HFF-Myc (cell line): ENCODE measurements around the gene CHSY3.

Source experiments
- DNase-seq: peaks from one replicate; pipeline ENCODE4 v3.0.0-alpha.2; 2011; ENCODE audit warnings: low read depth; ENCODE audit errors: extremely low read depth
- H3K4me3 ChIP-seq: replicated peaks from 2 replicates; pipeline ENCODE4 v1.5.1; 2011; ENCODE audit warnings: low read depth, mild to moderate bottlenecking, control low read depth, low read length
- TF ChIP-seq, protein P1 (sequence below): IDR thresholded peaks from 2 replicates; pipeline ENCODE4 v1.5.1; 2012; ENCODE audit warnings: mild to moderate bottlenecking, low read depth, low read length, control low read depth; ENCODE audit errors: missing control alignments

Gene CHSY3

DNA sequence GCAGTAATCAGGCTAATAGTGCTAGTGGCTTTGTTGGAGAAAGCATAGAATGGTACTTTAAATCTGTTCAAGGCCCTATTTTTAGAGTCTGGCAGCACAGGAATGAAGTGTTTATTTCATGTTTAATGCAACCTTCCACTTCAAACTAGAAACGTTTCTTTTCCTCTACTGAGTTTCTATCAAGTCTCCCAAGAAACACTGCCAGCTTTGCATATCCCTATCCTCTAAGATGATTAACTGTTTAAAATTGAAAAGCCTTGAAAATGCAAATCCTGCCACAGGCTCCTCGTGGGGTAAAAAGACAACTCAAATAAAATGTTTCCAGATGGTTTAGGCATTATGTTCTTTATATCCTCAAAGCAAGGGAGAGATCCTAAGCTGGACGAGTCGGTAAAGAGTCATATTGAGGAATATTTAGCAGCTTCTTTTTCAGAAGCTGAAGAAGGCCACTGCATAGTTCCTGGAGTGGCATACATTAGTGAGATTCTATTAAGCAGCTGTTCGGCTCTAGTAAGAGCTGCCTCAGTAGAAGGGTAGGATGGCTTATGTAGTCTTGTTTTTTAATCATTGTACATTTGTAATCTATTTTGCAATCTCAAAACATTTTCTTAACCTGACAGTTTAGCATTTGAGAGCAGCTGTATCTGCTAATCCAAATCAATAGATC lies 251.2 kb downstream of the CHSY3 start:
- H3K4me3 ChIP-seq, result no peak overlapping the region
- no peak for DNase-seq
- TF ChIP-seq, protein P1, sequence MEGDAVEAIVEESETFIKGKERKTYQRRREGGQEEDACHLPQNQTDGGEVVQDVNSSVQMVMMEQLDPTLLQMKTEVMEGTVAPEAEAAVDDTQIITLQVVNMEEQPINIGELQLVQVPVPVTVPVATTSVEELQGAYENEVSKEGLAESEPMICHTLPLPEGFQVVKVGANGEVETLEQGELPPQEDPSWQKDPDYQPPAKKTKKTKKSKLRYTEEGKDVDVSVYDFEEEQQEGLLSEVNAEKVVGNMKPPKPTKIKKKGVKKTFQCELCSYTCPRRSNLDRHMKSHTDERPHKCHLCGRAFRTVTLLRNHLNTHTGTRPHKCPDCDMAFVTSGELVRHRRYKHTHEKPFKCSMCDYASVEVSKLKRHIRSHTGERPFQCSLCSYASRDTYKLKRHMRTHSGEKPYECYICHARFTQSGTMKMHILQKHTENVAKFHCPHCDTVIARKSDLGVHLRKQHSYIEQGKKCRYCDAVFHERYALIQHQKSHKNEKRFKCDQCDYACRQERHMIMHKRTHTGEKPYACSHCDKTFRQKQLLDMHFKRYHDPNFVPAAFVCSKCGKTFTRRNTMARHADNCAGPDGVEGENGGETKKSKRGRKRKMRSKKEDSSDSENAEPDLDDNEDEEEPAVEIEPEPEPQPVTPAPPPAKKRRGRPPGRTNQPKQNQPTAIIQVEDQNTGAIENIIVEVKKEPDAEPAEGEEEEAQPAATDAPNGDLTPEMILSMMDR, result no peak

DNA sequence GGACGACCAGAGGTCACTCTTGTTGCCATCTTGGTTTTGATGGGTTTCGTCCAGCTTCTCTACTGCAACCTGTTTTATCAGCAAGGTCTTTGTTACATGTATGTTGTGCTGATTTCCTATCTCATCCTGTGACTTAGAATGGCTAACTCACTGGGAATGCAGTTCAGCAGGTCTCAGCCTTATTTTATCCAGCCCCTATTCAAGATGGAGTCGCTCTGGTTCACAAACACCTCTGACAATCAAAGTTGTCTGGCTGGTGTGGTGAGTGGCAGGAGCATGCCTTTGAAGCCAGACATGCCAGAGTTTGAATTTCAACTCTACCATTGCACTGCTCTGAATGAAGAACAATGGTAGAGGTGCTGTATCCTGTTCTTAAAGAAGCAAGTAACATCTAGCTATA lies 253.8 kb downstream of the CHSY3 start:
- no peak for DNase-seq
- no peak overlapping the region for H3K4me3 ChIP-seq
- TF ChIP-seq, protein P1, result no peak

DNA sequence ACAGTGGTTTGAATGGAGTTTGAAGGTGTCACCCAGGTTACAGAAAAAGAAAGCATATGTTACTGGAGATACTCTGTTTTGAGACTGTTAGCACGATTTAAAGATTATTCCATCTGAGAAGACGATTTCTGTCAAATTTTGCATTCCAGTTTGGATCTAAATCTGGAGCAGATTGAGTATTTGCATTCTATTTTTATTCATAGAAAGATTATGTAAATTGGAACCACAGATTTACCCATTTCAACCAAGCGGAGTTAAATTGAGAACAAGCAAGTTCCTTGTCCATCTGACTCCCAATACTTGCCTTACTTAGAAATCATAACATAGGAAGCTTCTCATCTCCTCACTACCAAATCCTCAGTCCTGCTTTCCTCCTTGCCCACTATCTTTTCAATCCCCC lies 255.7 kb downstream of the CHSY3 start:
- no peak overlapping the region for H3K4me3 ChIP-seq
- TF ChIP-seq, protein P1, result no peak
- DNase-seq, result no peak

DNA sequence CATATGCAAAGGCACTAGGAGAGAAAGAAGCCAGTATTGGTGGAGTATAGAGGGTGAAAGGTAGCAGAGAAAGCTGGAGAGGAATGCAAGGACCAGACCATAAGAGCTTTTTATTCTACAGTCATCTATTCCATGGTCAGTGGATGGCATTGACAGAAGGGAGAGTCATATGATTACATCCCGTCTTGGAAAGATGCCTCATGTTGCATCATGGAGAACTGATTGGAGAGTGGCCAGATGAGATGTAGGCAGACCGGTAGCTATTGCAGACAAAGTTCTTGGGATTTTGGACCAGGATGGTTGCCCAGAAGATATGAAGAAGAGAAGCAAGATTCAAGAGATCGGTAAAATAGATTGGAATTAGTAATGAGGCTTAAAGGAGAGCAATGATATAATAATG lies 260.7 kb downstream of the CHSY3 start:
- TF ChIP-seq, protein P1, result no peak
- H3K4me3 ChIP-seq, result no peak overlapping the region
- no peak for DNase-seq

DNA sequence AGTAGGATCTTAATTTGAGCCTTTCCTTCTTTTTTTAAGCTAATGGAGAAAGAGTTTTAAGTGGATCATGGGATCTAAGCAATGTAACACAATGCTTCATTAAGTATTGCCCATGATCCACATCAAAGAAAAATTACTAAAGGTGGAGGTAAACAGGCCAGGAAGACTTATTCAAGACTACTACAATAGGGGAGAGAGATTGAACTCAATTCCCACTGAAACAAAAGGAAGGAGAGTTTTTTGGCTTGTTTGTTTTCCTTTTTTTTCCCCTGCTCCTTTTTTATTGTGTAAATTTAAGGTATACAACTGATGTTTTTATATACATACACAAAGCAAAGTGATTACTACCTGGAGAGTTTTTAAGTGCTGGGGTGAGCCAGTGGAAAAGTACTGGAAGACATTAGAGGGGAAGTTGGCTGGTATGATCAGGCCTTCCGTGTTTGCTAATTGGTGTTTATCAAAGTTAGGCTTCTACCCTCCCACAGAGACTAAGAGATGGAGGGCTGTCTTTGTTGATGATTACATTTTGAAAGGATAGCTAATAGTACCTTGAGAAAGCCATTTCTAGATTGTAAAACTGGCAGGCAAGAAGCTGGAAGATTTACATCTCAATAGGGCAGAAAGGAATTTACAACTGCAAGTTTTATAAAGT lies 262.7 kb downstream of the CHSY3 start:
- no peak overlapping the region for H3K4me3 ChIP-seq
- TF ChIP-seq, protein P1, result no peak
- no peak for DNase-seq

DNA sequence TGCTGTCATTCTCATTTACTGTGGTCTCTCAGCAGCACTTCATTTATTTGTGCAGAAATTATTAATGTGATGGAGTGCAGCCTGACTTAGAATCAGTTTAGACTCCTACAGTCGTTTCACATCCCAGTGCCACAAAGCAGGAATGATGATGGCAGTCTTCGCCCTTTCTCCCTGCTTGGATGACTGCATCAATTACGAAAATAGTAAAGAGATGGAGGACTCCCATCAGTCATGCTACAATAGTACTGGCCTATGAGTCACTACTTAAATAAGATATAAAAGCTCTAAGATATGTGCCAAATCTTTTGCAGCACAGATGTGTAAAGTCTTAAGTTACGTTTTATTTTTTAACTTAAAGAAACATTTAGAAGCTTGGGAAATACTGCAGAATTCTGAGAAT lies 263.9 kb downstream of the CHSY3 start:
- H3K4me3 ChIP-seq, result no peak overlapping the region
- TF ChIP-seq, protein P1, result no peak
- no peak for DNase-seq
